Astrocyte (in vitro differentiated cells and primary cell): ENCODE results near the gene DLL4.

Source experiments
- CTCF ChIP-seq: IDR thresholded peaks from 2 replicates; pipeline ENCODE4 v1.5.1; 2011; ENCODE audit warnings: low read depth, mild to moderate bottlenecking, inconsistent platforms, low read length, moderate library complexity; ENCODE audit not compliant: insufficient read depth
- EZH2 ChIP-seq: IDR thresholded peaks from 2 replicates; pipeline ENCODE4 v1.6.1; 2012; ENCODE audit warnings: mild to moderate bottlenecking, low read length, inconsistent platforms; ENCODE audit not compliant: insufficient read depth

GRCh38 chr15:40886586-40886985 lies 42.6 kb upstream of the DLL4 start:
- TF ChIP-seq CTCF (no peak), EZH2 (no peak)
